Sigmoid colon (tissue), 4 donors: ENCODE measurements around the gene LEMD2.

ENCODE experiments used
- POLR2AphosphoS5 ChIP-seq, 4 donors: sonication (generic); formaldehyde crosslinking; IDR thresholded peaks; one replicate each; pipeline ENCODE4 v1.6.1; 2017; ENCODE audit warnings: antibody characterized with exemption in 4 of 4
- TF ChIP-seq, protein P1 (sequence below), 4 experiments: fragments of 450-650 bp in 3 of 4; fragments of 200-600 bp in 1 of 4; IDR thresholded peaks; one replicate each; pipeline ENCODE4 v1.5.1; 2016 to 2019; ENCODE audit warnings: antibody characterized with exemption in 4 of 4, mild to moderate bottlenecking in 3 of 4, moderate library complexity in 2 of 4

DNA sequence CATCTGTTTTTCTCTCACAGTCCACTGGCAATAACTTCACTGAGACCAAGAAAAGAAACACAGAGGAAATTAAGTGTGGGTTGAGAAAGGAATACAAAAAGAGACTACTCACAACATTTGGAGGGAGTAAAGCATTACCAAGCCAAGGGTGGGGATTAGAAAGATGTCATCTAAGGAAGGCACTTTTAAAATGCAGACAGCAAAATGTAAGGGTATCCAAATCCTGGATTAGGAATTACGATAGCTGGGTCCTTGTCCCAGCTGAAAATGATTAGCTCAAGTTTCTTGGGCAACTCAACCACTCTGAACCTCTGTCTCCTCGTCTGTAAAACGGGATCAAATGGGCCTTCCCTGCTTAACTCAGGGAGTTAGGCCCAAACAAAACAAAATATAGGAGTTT, 2.2 kb downstream of the LEMD2 start:
- TF ChIP-seq, protein P1, sequence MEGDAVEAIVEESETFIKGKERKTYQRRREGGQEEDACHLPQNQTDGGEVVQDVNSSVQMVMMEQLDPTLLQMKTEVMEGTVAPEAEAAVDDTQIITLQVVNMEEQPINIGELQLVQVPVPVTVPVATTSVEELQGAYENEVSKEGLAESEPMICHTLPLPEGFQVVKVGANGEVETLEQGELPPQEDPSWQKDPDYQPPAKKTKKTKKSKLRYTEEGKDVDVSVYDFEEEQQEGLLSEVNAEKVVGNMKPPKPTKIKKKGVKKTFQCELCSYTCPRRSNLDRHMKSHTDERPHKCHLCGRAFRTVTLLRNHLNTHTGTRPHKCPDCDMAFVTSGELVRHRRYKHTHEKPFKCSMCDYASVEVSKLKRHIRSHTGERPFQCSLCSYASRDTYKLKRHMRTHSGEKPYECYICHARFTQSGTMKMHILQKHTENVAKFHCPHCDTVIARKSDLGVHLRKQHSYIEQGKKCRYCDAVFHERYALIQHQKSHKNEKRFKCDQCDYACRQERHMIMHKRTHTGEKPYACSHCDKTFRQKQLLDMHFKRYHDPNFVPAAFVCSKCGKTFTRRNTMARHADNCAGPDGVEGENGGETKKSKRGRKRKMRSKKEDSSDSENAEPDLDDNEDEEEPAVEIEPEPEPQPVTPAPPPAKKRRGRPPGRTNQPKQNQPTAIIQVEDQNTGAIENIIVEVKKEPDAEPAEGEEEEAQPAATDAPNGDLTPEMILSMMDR (IDR thresholded peaks at IDR 0.05): no peak
- no peak for TF ChIP-seq POLR2AphosphoS5 (IDR thresholded peaks at IDR 0.05)
